Neuronal stem cell (in vitro differentiated cells): Measurements from ENCODE around the gene GNAI2.

Experiments
- DNase-seq: peaks from one replicate; pipeline ENCODE4 v3.0.0-alpha.2; 2013; ENCODE audit warnings: low spot score
- H2AFZ ChIP-seq: one replicate; pipeline ENCODE4 v1.6.1; 2013; ENCODE audit warnings: mild to moderate bottlenecking, low read length, inconsistent platforms
- H2AK5ac ChIP-seq: 2 replicates; pipeline ENCODE4 v1.6.1; 2013; ENCODE audit warnings: low read depth, mild to moderate bottlenecking, inconsistent platforms, low read length, moderate library complexity, mixed read lengths
- H2BK120ac ChIP-seq: 2 replicates; pipeline ENCODE4 v1.6.1; 2013; ENCODE audit warnings: low read depth, mild to moderate bottlenecking, inconsistent platforms, low read length, moderate library complexity, mixed read lengths
- H2BK12ac ChIP-seq: one replicate; pipeline ENCODE4 v1.6.1; 2013; ENCODE audit warnings: low read length, inconsistent platforms
- H2BK15ac ChIP-seq: 2 replicates; pipeline ENCODE4 v1.6.1; 2013; ENCODE audit warnings: mild to moderate bottlenecking, low read length, inconsistent platforms, mixed read lengths
- H2BK5ac ChIP-seq: one replicate; pipeline ENCODE4 v1.6.1; 2013; ENCODE audit warnings: inconsistent platforms, mild to moderate bottlenecking, low read length, moderate library complexity
- H3K14ac ChIP-seq: one replicate; pipeline ENCODE4 v1.6.1; 2013; ENCODE audit warnings: low read length, inconsistent platforms
- H3K18ac ChIP-seq: 2 replicates; pipeline ENCODE4 v1.6.1; 2013; ENCODE audit warnings: low read length, inconsistent platforms
- H3K23ac ChIP-seq: 2 replicates; pipeline ENCODE4 v1.6.1; 2013; ENCODE audit warnings: low read depth, mild to moderate bottlenecking, mixed read lengths, low read length, inconsistent platforms; ENCODE audit not compliant: poor library complexity
- H3K27ac ChIP-seq: replicated peaks from 3 replicates; pipeline ENCODE4 v1.5.1; 2013; ENCODE audit warnings: low read length, inconsistent platforms
- H3K27me3 ChIP-seq, 3 experiments: 2 replicates each; pipeline ENCODE4 v1.6.1; 2013; ENCODE audit warnings: low read length in 3 of 3, mild to moderate bottlenecking in 2 of 3, inconsistent platforms in 1 of 3, low read depth in 1 of 3, mixed read lengths in 1 of 3, moderate library complexity in 1 of 3; ENCODE audit not compliant: control insufficient read depth in 3 of 3, insufficient read depth in 3 of 3
- H3K36me3 ChIP-seq, 2 donors: replicated peaks in 1 of 2; 2 replicates each; pipeline ENCODE4 v1.6.1; 2013; ENCODE audit warnings: low read length in 2 of 2; ENCODE audit not compliant: control insufficient read depth in 2 of 2, insufficient read depth in 2 of 2
- H3K4ac ChIP-seq: 2 replicates; pipeline ENCODE4 v1.6.1; 2013; ENCODE audit warnings: inconsistent platforms, mild to moderate bottlenecking, low read length, moderate library complexity
- H3K4me1 ChIP-seq, 2 donors: 1 replicate in 1 of 2; 2 replicates in 1 of 2; pipeline ENCODE4 v1.6.1; 2013; ENCODE audit warnings: low read length in 2 of 2, low read depth in 1 of 2; ENCODE audit not compliant: control insufficient read depth in 2 of 2, insufficient read depth in 1 of 2
- H3K4me2 ChIP-seq: one replicate; pipeline ENCODE4 v1.6.1; 2013; ENCODE audit warnings: mild to moderate bottlenecking, low read length, inconsistent platforms; ENCODE audit not compliant: insufficient read depth, poor library complexity, severe bottlenecking
- H3K4me3 ChIP-seq, 2 donors: 2 replicates each; pipeline ENCODE4 v1.5.1; 2013; ENCODE audit warnings: low read length in 2 of 2, mild to moderate bottlenecking in 2 of 2, inconsistent platforms in 1 of 2, moderate library complexity in 1 of 2
- H3K79me1 ChIP-seq: one replicate; pipeline ENCODE4 v1.6.1; 2013; ENCODE audit warnings: low read depth, mild to moderate bottlenecking, inconsistent platforms, low read length, moderate library complexity
- H3K9ac ChIP-seq: one replicate; pipeline ENCODE4 v1.6.1; 2013; ENCODE audit warnings: mild to moderate bottlenecking, low read depth, low read length, inconsistent platforms; ENCODE audit not compliant: poor library complexity
- H3K9me3 ChIP-seq, 2 donors: replicated peaks in 1 of 2; 2 replicates each; pipeline versions ENCODE3 to v1.6.1; 2013; ENCODE audit warnings: low read length in 2 of 2, mild to moderate bottlenecking in 2 of 2, inconsistent platforms in 1 of 2, low read depth in 1 of 2, mixed read lengths in 1 of 2, moderate library complexity in 1 of 2; ENCODE audit not compliant: control insufficient read depth in 2 of 2, insufficient read depth in 1 of 2
- H4K8ac ChIP-seq: one replicate; pipeline ENCODE4 v1.6.1; 2013; ENCODE audit warnings: low read depth, mild to moderate bottlenecking, inconsistent platforms, low read length, moderate library complexity
- H4K91ac ChIP-seq: one replicate; pipeline ENCODE4 v1.6.1; 2013; ENCODE audit warnings: low read length, low read depth, mild to moderate bottlenecking, inconsistent platforms; ENCODE audit not compliant: poor library complexity
- WGBS, 2 donors: extraction: QIAGEN DNeasy Blood & Tissue Kit; methylation state at CpG; one replicate each; pipeline ENCODE4 v1.1.7; 2013; ENCODE audit warnings: missing lambda C conversion rate in 2 of 2, mixed read lengths in 1 of 2; ENCODE audit not compliant: insufficient read length in 2 of 2, insufficient replicate concordance in 1 of 2; ENCODE audit errors: extremely low coverage in 2 of 2; 5-methylcytosine and 5-hydroxymethylcytosine counted together

GNAI2 gene

GRCh38 chr3:50272911-50273688 is 37.1 kb downstream of the GNAI2 start:
- H2BK12ac ChIP-seq: peak overlapping the region; percentile 98
- H3K27ac ChIP-seq: no peak overlapping the region
- H3K9me3 ChIP-seq: peaks cover 0 to 4% of the 10 kb centered on the region in 2 donors
- WGBS, 2 donors: no CpG with 5 or more reads among the region's 61 CpGs
- no peak overlapping the region for H3K14ac ChIP-seq
- H3K27me3 ChIP-seq: peaks cover 9 to 41% (median 24%) of the 10 kb centered on the region in 3 experiments
- peak overlapping the region; percentile 29 for H2BK5ac ChIP-seq
- peak; percentile 85 for DNase-seq
- H3K4ac ChIP-seq: no peak overlapping the region
- H3K4me1 ChIP-seq: peaks cover 22 to 29% of the 10 kb centered on the region in 2 donors
- H2AFZ ChIP-seq: peak overlapping the region; percentile 91
- H3K79me1 ChIP-seq: peaks cover 4% of the 10 kb centered on the region
- H2BK120ac ChIP-seq: no peak overlapping the region
- H3K36me3 ChIP-seq: no peaks in the 10 kb centered on the region
- H4K91ac ChIP-seq: no peak overlapping the region
- H3K23ac ChIP-seq: peak overlapping the region; percentile 80
- H3K18ac ChIP-seq: peak overlapping the region; percentile 92
- H2AK5ac ChIP-seq: peak overlapping the region; percentile 79
- no peak overlapping the region for H3K4me3 ChIP-seq
- peak overlapping the region; percentile 88 for H3K9ac ChIP-seq
- peak overlapping the region; percentile 44 for H3K4me2 ChIP-seq
- H4K8ac ChIP-seq: no peak overlapping the region
- peak overlapping the region; percentile 99 for H2BK15ac ChIP-seq

- H4K91ac ChIP-seq: no peak overlapping the region
- no CpG with 5 or more reads among the region's 31 CpGs for WGBS, 2 donors
- peak overlapping the region; percentile 98 for H2BK12ac ChIP-seq
- H3K14ac ChIP-seq: no peak overlapping the region
- H3K27me3 ChIP-seq: peaks cover 9 to 41% (median 24%) of the 10 kb centered on the region in 3 experiments
- peak overlapping the region; percentile 90 for H4K8ac ChIP-seq
- DNase-seq: no peak
- H3K79me1 ChIP-seq: peaks cover 4% of the 10 kb centered on the region
- no peak overlapping the region for H2BK120ac ChIP-seq
- H3K27ac ChIP-seq: no peak overlapping the region
- H3K4me2 ChIP-seq: no peak overlapping the region
- peak overlapping the region; percentile 92 for H3K18ac ChIP-seq
- no peak overlapping the region for H2AFZ ChIP-seq
- peak overlapping the region; percentile 99 for H2BK15ac ChIP-seq
- peak overlapping the region; percentile 80 for H3K23ac ChIP-seq
- H2BK5ac ChIP-seq: peak overlapping the region; percentile 29
- H3K4me3 ChIP-seq: no peak overlapping the region
- no peak overlapping the region for H3K4ac ChIP-seq
- H2AK5ac ChIP-seq: peak overlapping the region; percentile 79
- no peaks in the 10 kb centered on the region for H3K36me3 ChIP-seq
- H3K9me3 ChIP-seq: peaks cover 0 to 4% of the 10 kb centered on the region in 2 donors
- H3K4me1 ChIP-seq: peaks cover 17 to 27% of the 10 kb centered on the region in 2 donors
- H3K9ac ChIP-seq: no peak overlapping the region
These were observed 37.7 kb downstream of the GNAI2 start for GRCh38 chr3:50273689-50274065.

- H3K4me2 ChIP-seq: peak overlapping the region; percentile 78
- H3K4me3 ChIP-seq: no peak overlapping the region
- H2AFZ ChIP-seq: no peak overlapping the region
- peak overlapping the region; percentile 72 for H4K8ac ChIP-seq
- H3K4ac ChIP-seq: no peak overlapping the region
- no peak for DNase-seq
- H3K18ac ChIP-seq: peak overlapping the region; percentile 77
- H3K27ac ChIP-seq: no peak overlapping the region
- H3K36me3 ChIP-seq: no peaks in the 10 kb centered on the region
- peaks cover 12 to 18% of the 10 kb centered on the region in 2 donors for H3K4me1 ChIP-seq
- no peak overlapping the region for H4K91ac ChIP-seq
- no peak overlapping the region for H3K9ac ChIP-seq
- H2BK5ac ChIP-seq: peak overlapping the region; percentile 1
- H3K27me3 ChIP-seq: peaks cover 9 to 41% (median 24%) of the 10 kb centered on the region in 3 experiments
- H3K14ac ChIP-seq: no peak overlapping the region
- WGBS, 2 donors: no CpG with 5 or more reads among the region's 26 CpGs
- H2AK5ac ChIP-seq: peak overlapping the region; percentile 79
- H3K9me3 ChIP-seq: peaks cover 0 to 4% of the 10 kb centered on the region in 2 donors
- H2BK12ac ChIP-seq: peak overlapping the region; percentile 99
- peaks cover 4% of the 10 kb centered on the region for H3K79me1 ChIP-seq
- H2BK15ac ChIP-seq: peak overlapping the region; percentile 99
- H2BK120ac ChIP-seq: no peak overlapping the region
- H3K23ac ChIP-seq: peak overlapping the region; percentile 82
These were observed 38.5 kb downstream of the GNAI2 start for GRCh38 chr3:50274371-50275104.
